CD4-positive, alpha-beta T cell (primary cell): ENCODE data around the gene PRKAG1. TPM values are rescaled to one million over a fixed set of nuclear protein-coding genes. Genes with fewer than 3 reads are reported as not detected.
A peak's percentile ranks its signal among the peaks of the same experiment; 100 is the strongest.

Experiments used
- ATAC-seq: fragments of 200-7000 bp; cut with Tn5 transposase; one replicate; pipeline ENCODE4 v1.10.0; 2022; ENCODE audit warnings: mild to moderate bottlenecking; ENCODE audit not compliant: poor library complexity
- CTCF ChIA-PET: fragments of 350-600 bp; sonication (Branson Sonifier 250); formaldehyde crosslinking; loops from one replicate; lab custom pipeline; 2021; ENCODE audit warnings: antibody characterized with exemption, inconsistent platforms; lab: Charles Lee
- POLR2A ChIA-PET: fragments of 350-600 bp; sonication (Branson Sonifier 250); formaldehyde crosslinking; loops from one replicate; lab custom pipeline; 2021; ENCODE audit warnings: antibody characterized with exemption, inconsistent platforms; lab: Charles Lee
- DNase-seq, 14 experiments: peaks; one replicate each; pipeline ENCODE4 v3.0.0-alpha.2; 2013 to 2020; ENCODE audit warnings: mixed read lengths in 2 of 14
- H3K27ac ChIP-seq, 2 donors: one replicate each; pipeline versions ENCODE4 v1.5.1 to v1.7.0; 2013; ENCODE audit warnings: low read length in 2 of 2, low read depth in 1 of 2, mild to moderate bottlenecking in 1 of 2
- H3K27me3 ChIP-seq, 2 experiments: 1 replicate in 1 of 2; 2 replicates in 1 of 2; pipeline versions ENCODE4 v1.6.1 to v1.7.0; 2013; ENCODE audit warnings: low read length in 2 of 2, control low read depth in 1 of 2, mild to moderate bottlenecking in 1 of 2, moderate library complexity in 1 of 2; ENCODE audit not compliant: insufficient read depth in 2 of 2, control insufficient read depth in 1 of 2
- H3K36me3 ChIP-seq: one replicate; pipeline ENCODE4 v1.6.1; 2013; ENCODE audit warnings: low read length, control low read depth; ENCODE audit not compliant: insufficient read depth
- H3K4me1 ChIP-seq: one replicate; pipeline ENCODE4 v1.6.1; 2013; ENCODE audit warnings: low read length, control low read depth; ENCODE audit not compliant: insufficient read depth
- H3K4me3 ChIP-seq: one replicate; pipeline ENCODE4 v1.5.1; 2013; ENCODE audit warnings: mild to moderate bottlenecking, low read length, moderate library complexity
- H3K9me3 ChIP-seq, 2 experiments: 1 replicate in 1 of 2; 2 replicates in 1 of 2; pipeline versions ENCODE4 v1.6.1 to v1.7.0; 2013; ENCODE audit warnings: low read length in 2 of 2, mild to moderate bottlenecking in 2 of 2, control low read depth in 1 of 2, moderate library complexity in 1 of 2; ENCODE audit not compliant: control insufficient read depth in 1 of 2, insufficient read depth in 1 of 2
- H3K27ac Mint-ChIP-seq: one replicate; pipeline ENCODE4 v1.8.0; 2020; ENCODE audit warnings: mixed read lengths
- H3K27me3 Mint-ChIP-seq: one replicate; pipeline ENCODE4 v1.8.0; 2021; ENCODE audit warnings: mixed read lengths
- H3K36me3 Mint-ChIP-seq: one replicate; pipeline ENCODE4 v1.8.0; 2021; ENCODE audit warnings: low read depth, mixed read lengths
- H3K4me1 Mint-ChIP-seq: one replicate; pipeline ENCODE4 v1.8.0; 2021; ENCODE audit warnings: low read depth, mixed read lengths
- H3K4me3 Mint-ChIP-seq: one replicate; pipeline ENCODE4 v1.8.0; 2020; ENCODE audit warnings: mild to moderate bottlenecking, mixed read lengths
- H3K9me3 Mint-ChIP-seq: one replicate; pipeline ENCODE4 v1.8.0; 2020; ENCODE audit warnings: mixed read lengths
- intact Hi-C, 2 experiments: fragments of 100-400 bp; cut with DNase I in 1 of 2; cut with micrococcal nuclease in 1 of 2; formaldehyde crosslinking; loops; one replicate each; pipeline versions ENCODE4 v1.15.1 to v1.9.0; 2023 to 2025; cut with DNase I, micrococcal nuclease
- total RNA-seq, 174 experiments: library from RNA in 2 of 174; stranded (reverse) in 2 of 174; gene quantifications; one replicate each; pipeline ENCODE4 v1.2.3 and lab custom pipeline; 2021 to 2026
- TF ChIP-seq, protein P1 (sequence below): fragments of 200-600 bp; IDR thresholded peaks from one replicate; pipeline ENCODE4 v1.8.0; 2022; ENCODE audit warnings: antibody characterized with exemption, mild to moderate bottlenecking

PRKAG1 gene
- total RNA-seq, 2 experiments from 2014 or later = 34.6 to 38.2 TPM

DNA sequence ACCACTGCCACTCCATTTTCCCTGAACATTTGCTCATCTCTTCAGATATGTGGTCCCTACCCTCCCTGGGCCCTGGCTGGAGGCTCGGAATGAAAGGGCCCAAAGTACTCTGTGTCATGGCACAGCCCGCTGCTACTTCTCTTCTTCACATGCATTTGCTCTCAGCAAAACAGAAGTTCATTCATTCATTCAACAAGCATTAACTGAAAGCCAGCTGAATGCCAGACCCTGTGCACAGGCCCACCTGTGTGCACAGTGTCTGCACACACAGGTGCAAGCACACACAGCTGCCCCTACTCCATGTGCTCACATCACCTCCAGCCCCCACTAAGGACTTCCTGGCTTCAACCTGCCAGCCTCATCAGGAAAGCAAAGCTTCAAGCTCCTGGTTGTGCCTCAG lies 32.7 kb downstream of the PRKAG1 start:
- ChIA-PET CTCF (interaction anchor here (1.0 kb wide), 1 partner anchor 30 kb away, joined by 3 read pairs; no protein-coding TSS in a partner anchor), POLR2A (no interaction called here)
- H3K4me3 ChIP-seq = no peak overlapping the region
- Mint-ChIP-seq H3K4me3 (no peak overlapping the region), H3K9me3 (no peaks in the 10 kb centered on the region), H3K36me3 (no peaks in the 10 kb centered on the region), H3K4me1 (peaks cover 23% of the 10 kb centered on the region), H3K27me3 (peaks cover 55% of the 10 kb centered on the region), H3K27ac (no peak overlapping the region)
- intact Hi-C loops = loop anchor here in 1 of 2 experiments (5.0 kb wide), 1 partner anchor 84 kb away; a partner anchor contains a TSS
- H3K27me3 ChIP-seq = peaks cover 0 to 23% of the 10 kb centered on the region in 2 experiments
- TF ChIP-seq, protein P1, sequence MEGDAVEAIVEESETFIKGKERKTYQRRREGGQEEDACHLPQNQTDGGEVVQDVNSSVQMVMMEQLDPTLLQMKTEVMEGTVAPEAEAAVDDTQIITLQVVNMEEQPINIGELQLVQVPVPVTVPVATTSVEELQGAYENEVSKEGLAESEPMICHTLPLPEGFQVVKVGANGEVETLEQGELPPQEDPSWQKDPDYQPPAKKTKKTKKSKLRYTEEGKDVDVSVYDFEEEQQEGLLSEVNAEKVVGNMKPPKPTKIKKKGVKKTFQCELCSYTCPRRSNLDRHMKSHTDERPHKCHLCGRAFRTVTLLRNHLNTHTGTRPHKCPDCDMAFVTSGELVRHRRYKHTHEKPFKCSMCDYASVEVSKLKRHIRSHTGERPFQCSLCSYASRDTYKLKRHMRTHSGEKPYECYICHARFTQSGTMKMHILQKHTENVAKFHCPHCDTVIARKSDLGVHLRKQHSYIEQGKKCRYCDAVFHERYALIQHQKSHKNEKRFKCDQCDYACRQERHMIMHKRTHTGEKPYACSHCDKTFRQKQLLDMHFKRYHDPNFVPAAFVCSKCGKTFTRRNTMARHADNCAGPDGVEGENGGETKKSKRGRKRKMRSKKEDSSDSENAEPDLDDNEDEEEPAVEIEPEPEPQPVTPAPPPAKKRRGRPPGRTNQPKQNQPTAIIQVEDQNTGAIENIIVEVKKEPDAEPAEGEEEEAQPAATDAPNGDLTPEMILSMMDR = no peak
- no peak for ATAC-seq
- H3K27ac ChIP-seq = no peak overlapping the region
- H3K36me3 ChIP-seq = no peaks in the 10 kb centered on the region
- DNase-seq = no peak
- peaks cover 21% of the 10 kb centered on the region for H3K4me1 ChIP-seq
- H3K9me3 ChIP-seq = peaks cover 0 to 1% of the 10 kb centered on the region in 2 experiments

DNA sequence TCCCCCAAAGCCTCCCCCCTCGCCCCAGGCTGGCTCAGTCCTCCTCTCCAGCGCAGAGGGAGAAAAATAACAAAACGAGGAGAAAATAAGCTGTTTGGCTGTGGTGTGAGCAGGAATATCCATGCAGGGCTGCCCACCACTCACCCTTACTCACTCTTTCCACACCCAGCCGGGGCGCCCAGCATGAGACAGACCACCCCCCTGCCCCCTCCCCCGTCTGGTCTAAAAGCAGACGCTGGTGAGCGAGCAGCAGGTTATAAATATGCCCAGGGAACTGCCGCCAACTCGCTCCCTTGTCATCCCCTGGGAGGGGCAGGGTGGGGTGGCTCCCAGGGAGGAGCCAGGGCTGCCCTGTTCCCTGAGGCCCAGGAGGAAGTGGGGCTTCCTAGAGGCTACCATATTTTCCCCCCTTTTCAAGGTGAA lies 33.1 kb downstream of the PRKAG1 start:
- peaks cover 27% of the 10 kb centered on the region for H3K4me1 Mint-ChIP-seq
- H3K27me3 ChIP-seq = peaks cover 0 to 23% of the 10 kb centered on the region in 2 experiments
- DNase-seq (no peak), ATAC-seq (no peak)
- peaks cover 51% of the 10 kb centered on the region for H3K27me3 Mint-ChIP-seq
- peaks cover 0 to 3% of the 10 kb centered on the region in 2 experiments for H3K9me3 ChIP-seq
- H3K36me3 ChIP-seq = no peaks in the 10 kb centered on the region
- ChIA-PET CTCF (interaction anchor here (1.0 kb wide), 1 partner anchor 30 kb away, joined by 3 read pairs; no protein-coding TSS in a partner anchor), POLR2A (no interaction called here)
- no peak overlapping the region for H3K4me3 Mint-ChIP-seq
- no peaks in the 10 kb centered on the region for H3K9me3 Mint-ChIP-seq
- H3K27ac Mint-ChIP-seq = no peak overlapping the region
- H3K4me3 ChIP-seq = no peak overlapping the region
- no peak overlapping the region for H3K27ac ChIP-seq
- H3K36me3 Mint-ChIP-seq = no peaks in the 10 kb centered on the region
- intact Hi-C loops = loop anchor here in 1 of 2 experiments (5.0 kb wide), 1 partner anchor 83 kb away; a partner anchor contains a TSS
- TF ChIP-seq, protein P1 = no peak
- peaks cover 25% of the 10 kb centered on the region for H3K4me1 ChIP-seq

DNA sequence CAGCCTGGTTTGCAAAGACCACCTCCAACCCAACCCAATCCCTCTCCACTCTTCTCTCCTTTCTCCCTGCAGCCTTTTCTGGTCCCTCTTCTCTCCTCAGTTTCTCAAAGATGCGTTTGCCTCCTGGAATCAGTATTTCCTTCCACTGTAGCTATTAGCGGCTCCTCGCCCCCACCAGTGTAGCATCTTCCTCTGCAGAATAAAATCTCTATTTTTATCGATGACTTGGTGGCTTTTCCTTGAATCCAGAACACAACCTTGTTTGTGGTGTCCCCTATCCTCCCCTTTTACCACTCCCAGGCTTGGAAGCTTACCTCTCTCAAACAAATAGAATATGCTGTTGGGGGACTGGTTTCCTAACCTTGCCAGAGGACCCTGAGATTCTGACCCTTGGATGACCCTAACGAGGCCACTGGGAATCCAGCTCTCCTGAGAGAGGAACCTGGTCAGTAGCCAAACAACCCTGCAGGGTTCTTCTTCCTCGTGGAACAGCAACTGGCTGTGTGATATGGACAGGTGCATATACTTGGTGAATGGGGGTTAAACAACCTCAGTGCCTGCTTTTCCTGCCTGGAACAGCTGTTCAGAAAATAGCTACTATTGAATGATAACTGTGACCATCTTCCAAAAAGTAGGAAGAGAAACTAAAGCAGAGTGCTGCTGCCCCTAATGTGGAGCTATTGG lies 36.0 kb downstream of the PRKAG1 start:
- ATAC-seq (no peak), DNase-seq (no peak)
- Histone ChIP-seq H3K9me3 (peaks cover 0 to 3% of the 10 kb centered on the region in 2 experiments), H3K4me3 (no peak overlapping the region), H3K4me1 (peaks cover 48% of the 10 kb centered on the region), H3K27ac (no peak overlapping the region), H3K27me3 (peaks cover 10 to 26% of the 10 kb centered on the region in 2 experiments), H3K36me3 (no peaks in the 10 kb centered on the region)
- H3K27me3 Mint-ChIP-seq = peaks cover 42% of the 10 kb centered on the region
- ChIA-PET POLR2A (interaction anchor here (0.8 to 5.4 kb wide), 4 partner anchors 10 to 130 kb away, joined by 3 to 38 read pairs (median 6); partner anchors contain the start of genes DDX23 and FKBP11), CTCF (interaction anchor here (0.6 to 2.1 kb wide), 5 partner anchors 10 to 1770 kb away, joined by 3 to 10 read pairs (median 4); a partner anchor contains a TSS)
- peak overlapping the region; percentile 82 for H3K27ac Mint-ChIP-seq
- no peaks in the 10 kb centered on the region for H3K9me3 Mint-ChIP-seq
- H3K4me3 Mint-ChIP-seq = peak overlapping the region; percentile 72
- H3K4me1 Mint-ChIP-seq = peaks cover 45% of the 10 kb centered on the region
- intact Hi-C loops = no loop called here
- no peaks in the 10 kb centered on the region for H3K36me3 Mint-ChIP-seq
- TF ChIP-seq, protein P1 = no peak
